ENCODE data around the gene FLNC.

FLNC gene

DNA sequence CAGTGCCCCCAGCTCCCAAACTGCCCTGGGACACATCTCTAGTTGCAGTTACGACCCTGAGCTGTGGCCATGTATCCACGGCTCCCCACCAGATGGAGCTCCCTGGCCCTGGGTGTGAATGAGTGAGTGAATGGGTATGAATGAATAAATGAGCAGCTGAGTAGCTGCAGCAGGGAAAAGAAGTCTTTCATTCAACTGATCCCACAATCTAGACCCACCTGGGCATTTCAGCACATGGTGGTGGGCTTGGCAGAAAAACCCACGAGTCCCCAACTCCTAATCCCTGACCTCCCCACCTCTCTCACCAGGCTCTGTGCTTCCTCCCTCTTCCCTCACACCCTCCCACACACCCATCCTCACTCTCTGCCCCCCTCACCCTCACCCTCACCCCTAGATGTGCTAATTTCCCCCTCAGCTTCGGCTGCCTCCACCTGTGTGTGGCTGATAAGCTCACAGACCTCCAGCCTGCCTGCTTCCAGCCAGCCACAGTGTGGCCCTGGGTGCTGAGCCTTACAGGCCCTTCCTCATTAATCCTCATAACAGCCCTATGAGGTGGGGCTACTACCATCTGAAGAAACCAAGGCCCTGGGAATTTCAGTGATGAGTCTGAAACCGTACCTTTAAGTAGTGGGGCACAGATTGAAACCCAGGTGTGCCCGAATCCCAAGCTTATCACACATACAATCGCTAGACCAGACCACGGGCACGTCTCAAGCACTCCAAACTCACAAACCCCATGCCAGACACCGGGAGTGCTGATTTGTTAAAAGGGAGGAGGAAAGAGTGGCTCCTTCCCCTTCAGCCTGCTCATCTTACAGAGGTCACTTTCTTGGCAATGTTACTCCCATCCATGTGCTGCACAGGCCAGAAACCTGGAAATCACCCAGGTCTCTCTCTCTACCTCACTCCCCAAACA lies 30.2 kb downstream of the FLNC start:
- Histone ChIP-seq H3K36me3 (ENCODE audit: control insufficient read depth, insufficient read depth, low read length) (no peaks in the 10 kb centered on the region), H3K79me2 (peaks cover 5% of the 10 kb centered on the region), H3K9me3 (ENCODE audit: control insufficient read depth, low read length) (no peaks in the 10 kb centered on the region), H3K9ac (no peak overlapping the region), H2AFZ (peak overlapping the region; percentile 82), H3K27me3 (ENCODE audit: control insufficient read depth, insufficient read depth, low read length) (no peaks in the 10 kb centered on the region), H3K4me2 (ENCODE audit: low read length) (peak overlapping the region; percentile 53), H3K27ac (peak overlapping the region; percentile 62), H3K4me3 (ENCODE audit: low read depth, low read length) (no peak overlapping the region), H3K4me1 (peaks cover 28% of the 10 kb centered on the region)
- TF ChIP-seq, protein P1, sequence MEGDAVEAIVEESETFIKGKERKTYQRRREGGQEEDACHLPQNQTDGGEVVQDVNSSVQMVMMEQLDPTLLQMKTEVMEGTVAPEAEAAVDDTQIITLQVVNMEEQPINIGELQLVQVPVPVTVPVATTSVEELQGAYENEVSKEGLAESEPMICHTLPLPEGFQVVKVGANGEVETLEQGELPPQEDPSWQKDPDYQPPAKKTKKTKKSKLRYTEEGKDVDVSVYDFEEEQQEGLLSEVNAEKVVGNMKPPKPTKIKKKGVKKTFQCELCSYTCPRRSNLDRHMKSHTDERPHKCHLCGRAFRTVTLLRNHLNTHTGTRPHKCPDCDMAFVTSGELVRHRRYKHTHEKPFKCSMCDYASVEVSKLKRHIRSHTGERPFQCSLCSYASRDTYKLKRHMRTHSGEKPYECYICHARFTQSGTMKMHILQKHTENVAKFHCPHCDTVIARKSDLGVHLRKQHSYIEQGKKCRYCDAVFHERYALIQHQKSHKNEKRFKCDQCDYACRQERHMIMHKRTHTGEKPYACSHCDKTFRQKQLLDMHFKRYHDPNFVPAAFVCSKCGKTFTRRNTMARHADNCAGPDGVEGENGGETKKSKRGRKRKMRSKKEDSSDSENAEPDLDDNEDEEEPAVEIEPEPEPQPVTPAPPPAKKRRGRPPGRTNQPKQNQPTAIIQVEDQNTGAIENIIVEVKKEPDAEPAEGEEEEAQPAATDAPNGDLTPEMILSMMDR (IDR thresholded peaks at IDR 0.05): no peak

DNA sequence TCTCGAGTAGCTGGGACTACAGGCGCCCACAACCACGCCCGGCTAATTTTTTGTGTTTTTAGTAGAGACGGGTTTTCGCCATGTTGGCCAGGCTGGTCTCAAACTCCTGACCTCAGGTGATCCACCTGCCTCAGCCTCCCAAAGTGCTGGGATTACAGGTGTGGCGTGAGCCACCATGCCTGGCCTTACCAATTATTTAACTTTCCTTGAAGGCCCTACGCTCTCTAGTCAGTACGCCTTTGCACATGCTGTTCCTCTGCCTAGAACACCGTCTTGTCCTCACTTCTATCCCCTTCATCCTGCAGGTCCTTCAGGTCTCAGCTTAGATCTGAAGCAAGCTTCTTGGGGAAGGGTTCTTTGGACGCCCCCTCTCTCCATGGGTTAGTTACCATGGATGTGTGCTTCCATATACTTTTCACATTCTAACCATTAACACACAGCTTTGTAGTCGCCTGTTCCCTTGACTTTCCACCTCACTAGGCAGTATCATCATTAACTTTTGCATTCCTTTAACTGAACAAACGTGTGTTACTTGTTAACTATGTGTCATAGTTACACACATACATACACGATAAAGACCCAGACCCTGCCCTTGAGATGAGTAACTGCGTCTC lies 31.9 kb downstream of the FLNC start:
- Histone ChIP-seq H3K79me2 (peaks cover 5% of the 10 kb centered on the region), H3K9ac (no peak overlapping the region), H3K27ac (peak overlapping the region; percentile 73)

DNA sequence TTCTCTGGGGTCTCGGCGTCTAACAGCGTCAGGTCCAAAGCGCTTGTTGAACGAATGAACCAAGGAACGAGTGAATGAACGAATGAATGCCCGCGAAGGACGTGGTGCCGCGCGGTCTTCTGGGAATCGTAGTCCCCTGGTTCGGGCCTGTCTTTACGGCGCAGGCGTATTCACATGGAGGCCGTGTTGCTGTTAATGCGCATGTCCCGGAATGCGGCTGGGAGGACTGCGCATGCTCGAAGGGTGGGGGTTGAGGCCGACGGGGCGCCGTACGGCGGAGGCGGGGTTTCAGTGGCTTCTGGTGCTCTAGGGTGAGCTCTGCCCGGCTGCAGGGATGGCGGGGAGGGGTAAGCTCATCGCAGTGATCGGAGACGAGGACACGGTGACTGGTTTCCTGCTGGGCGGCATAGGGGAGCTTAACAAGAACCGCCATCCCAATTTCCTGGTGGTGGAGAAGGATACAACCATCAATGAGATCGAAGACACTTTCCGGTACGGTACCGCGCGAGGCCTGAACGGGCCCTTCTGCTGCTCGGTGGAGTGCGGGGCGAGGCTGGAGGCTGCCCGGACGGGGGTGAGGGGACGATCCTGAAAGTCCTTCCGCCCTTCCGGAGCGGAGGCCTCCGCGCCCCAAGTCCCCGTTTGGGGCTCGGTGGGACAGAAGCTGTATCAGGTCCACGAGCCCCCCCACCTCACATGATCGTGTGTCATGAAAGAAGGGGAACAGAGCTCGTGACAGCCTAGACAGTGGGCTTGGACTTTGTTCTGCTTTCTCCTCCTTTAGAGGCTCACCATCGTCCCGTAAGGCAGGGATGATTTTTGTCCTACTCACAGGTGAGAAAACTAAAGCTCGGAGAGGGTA lies 32.6 kb downstream of the FLNC start, which contains the start of gene ATP6V1F:
Gene ATP6V1F, plus strand, starts transcription at position 286 of the 862 bp plus-strand sequence. Its CDS starts 49 bp downstream, at position 335.
- Histone ChIP-seq H3K36me3 (ENCODE audit: control insufficient read depth, insufficient read depth, low read length) (no peaks in the 10 kb centered on the region), H3K9ac (no peak within 1 kb of the TSS), H3K27me3 (ENCODE audit: control insufficient read depth, insufficient read depth, low read length) (no peaks in the 10 kb centered on the region), H3K9me3 (ENCODE audit: control insufficient read depth, low read length) (no peaks in the 10 kb centered on the region), H3K4me3 (ENCODE audit: low read depth, low read length) (peak within 1 kb of the TSS; percentile 92), H3K4me2 (ENCODE audit: low read length) (peak within 1 kb of the TSS; percentile 91), H3K79me2 (peaks cover 5% of the 10 kb centered on the region), H3K4me1 (peaks cover 28% of the 10 kb centered on the region), H3K27ac (peak within 1 kb of the TSS; percentile 73), H2AFZ (peak within 1 kb of the TSS; percentile 91)
- TF ChIP-seq, protein P1 (IDR thresholded peaks at IDR 0.05): no peak

More for the DNA sequence above, 31.9 kb downstream of the FLNC start:
- H3K9me3 ChIP-seq (ENCODE audit: control insufficient read depth, low read length): no peaks in the 10 kb centered on the region
- H3K4me2 ChIP-seq (ENCODE audit: low read length): peak overlapping the region; percentile 54
- H2AFZ ChIP-seq: peak overlapping the region; percentile 91
- no peaks in the 10 kb centered on the region for H3K36me3 ChIP-seq (ENCODE audit: control insufficient read depth, insufficient read depth, low read length)
- H3K27me3 ChIP-seq (ENCODE audit: control insufficient read depth, insufficient read depth, low read length): no peaks in the 10 kb centered on the region
- TF ChIP-seq, protein P1 (IDR thresholded peaks at IDR 0.05): no peak
- H3K4me3 ChIP-seq (ENCODE audit: low read depth, low read length): peak overlapping the region; percentile 92
- peaks cover 28% of the 10 kb centered on the region for H3K4me1 ChIP-seq

DNA sequence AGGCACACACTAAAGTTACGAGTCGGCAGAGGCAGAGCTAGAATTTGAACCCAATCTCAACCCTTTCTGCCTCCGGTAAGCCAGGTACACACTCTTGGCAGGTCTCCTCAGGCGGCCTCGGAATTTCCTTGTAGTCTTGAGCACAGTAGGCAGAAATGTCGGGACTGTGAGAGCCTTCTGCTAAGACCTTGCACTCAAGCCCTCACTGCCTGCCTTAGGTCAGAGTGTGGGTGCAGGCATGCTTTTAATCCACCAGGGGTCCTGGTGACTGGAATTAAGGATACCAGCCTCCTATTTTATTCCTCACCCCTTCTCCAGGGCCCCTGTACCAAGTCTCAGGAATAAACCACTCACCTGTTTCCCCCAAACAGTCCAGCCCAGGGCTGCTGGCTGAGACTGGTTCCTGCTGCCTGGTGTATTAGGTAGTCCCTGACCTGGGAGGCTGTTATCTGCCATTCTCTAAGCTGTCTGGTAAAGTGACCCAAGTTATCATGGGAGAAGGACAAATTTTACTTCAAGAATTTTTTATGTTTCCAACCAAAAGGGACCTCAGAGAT lies 33.3 kb downstream of the FLNC start:
- Histone ChIP-seq H2AFZ (peak overlapping the region; percentile 91), H3K27me3 (ENCODE audit: control insufficient read depth, insufficient read depth, low read length) (no peaks in the 10 kb centered on the region), H3K4me3 (ENCODE audit: low read depth, low read length) (peak overlapping the region; percentile 92), H3K4me2 (ENCODE audit: low read length) (peak overlapping the region; percentile 91), H3K79me2 (peaks cover 5% of the 10 kb centered on the region), H3K9ac (no peak overlapping the region), H3K9me3 (ENCODE audit: control insufficient read depth, low read length) (no peaks in the 10 kb centered on the region), H3K36me3 (ENCODE audit: control insufficient read depth, insufficient read depth, low read length) (no peaks in the 10 kb centered on the region), H3K27ac (peak overlapping the region; percentile 73), H3K4me1 (peaks cover 30% of the 10 kb centered on the region)
- TF ChIP-seq, protein P1 (IDR thresholded peaks at IDR 0.05): peak; percentile 22
